ENCODE results near the gene FAT1. TPM values are rescaled to one million over a fixed set of nuclear protein-coding genes. Genes with fewer than 3 reads are reported as not detected.

The FAT1 gene
- total and polyA plus RNA-seq, 2 donors (not counting 3 experiments of a cell fraction or from before 2014, with no cell fraction given) = 9.2 to 9.8 TPM

GRCh38 chr4:186676531-186677161 lies 47.0 kb downstream of the FAT1 start:
- DNase-seq (ENCODE audit: low read depth, low spot score) (no peak), FAIRE-seq (no peak)
- dilution Hi-C loops (cut with MboI; ENCODE audit: extremely low pct_ligation_motif_present, low sequenced_read_pairs) (no loop called here), intact Hi-C loops (cut with micrococcal nuclease) (loop anchor here (5.0 kb wide), 1 partner anchor 379 kb away; no protein-coding TSS in a partner anchor)
- Histone ChIP-seq H4K20me1 (replicated peaks; ENCODE audit: control insufficient read depth, extremely low read depth, insufficient read depth, low read length) (no peaks in the 10 kb centered on the region), H3K4me1 (ENCODE audit: control insufficient read depth, extremely low read depth, insufficient read depth, low read length) (no peaks in the 10 kb centered on the region), H3K36me3 (ENCODE audit: control insufficient read depth in 2 of 2, extremely low read depth in 1 of 2, insufficient read depth in 2 of 2, low read length in 2 of 2) (no peaks in the 10 kb centered on the region), H3K27me3 (ENCODE audit: control insufficient read depth in 2 of 2, insufficient read depth in 2 of 2, low read length in 2 of 2) (no peaks in the 10 kb centered on the region), H3K4me3 (replicated peaks in 1 of 3; ENCODE audit: insufficient read depth in 1 of 3, low read depth in 1 of 3, low read length in 3 of 3) (no peak overlapping the region), H3K4me2 (ENCODE audit: insufficient read depth, low read length) (no peak overlapping the region), H3K9me1 (replicated peaks; ENCODE audit: control insufficient read depth, extremely low read depth, insufficient read depth, low read length) (no peaks in the 10 kb centered on the region), H3K79me2 (ENCODE audit: control insufficient read depth, insufficient read depth, low read length) (no peaks in the 10 kb centered on the region), H3K9me3 (replicated peaks; ENCODE audit: control insufficient read depth, insufficient read depth, low read length) (no peaks in the 10 kb centered on the region), H3K9ac (replicated peaks; ENCODE audit: extremely low read depth, insufficient read depth, low read length) (no peak overlapping the region), H2AFZ (ENCODE audit: low read depth, low read length) (no peak overlapping the region), H3K27ac (ENCODE audit: insufficient read depth, low read depth, low read length) (no peak overlapping the region)
- BruUV-seq (replicated peaks) = no TSS peak
- ChIA-PET POLR2A (no interaction called here), CTCF (interaction anchor here (0.6 kb wide), 1 partner anchor 94 kb away, joined by 3 read pairs; no protein-coding TSS in a partner anchor)
- TF ChIP-seq FOS (IDR thresholded peaks at IDR 0.05; ENCODE audit: borderline replicate concordance, insufficient read depth, low read length) (no peak), POLR2AphosphoS5 (IDR thresholded peaks at IDR 0.05; ENCODE audit: insufficient read depth, low read depth, low read length) (no peak), JUN (IDR thresholded peaks at IDR 0.05; ENCODE audit: borderline replicate concordance, insufficient read depth, insufficient read length, low read depth) (no peak), MYC (IDR thresholded peaks at IDR 0.05; ENCODE audit: low read depth, low read length) (no peak), EZH2 (IDR thresholded peaks at IDR 0.05; ENCODE audit: borderline replicate concordance, low read depth, low read length, severe bottlenecking) (no peak), POLR2A (IDR thresholded peaks at IDR 0.05; ENCODE audit: low read depth, low read length) (no peak), MAX (IDR thresholded peaks at IDR 0.05; ENCODE audit: insufficient read depth, insufficient read length) (no peak), CTCF (IDR thresholded peaks at IDR 0.05; ENCODE audit: extremely low read depth in 1 of 2, insufficient read depth in 1 of 2, low read depth in 1 of 2, low read length in 2 of 2) (no peak), GATA2 (IDR thresholded peaks at IDR 0.05; ENCODE audit: insufficient read depth, insufficient read length, low read depth, low read length) (no peak)
